Fibroblast of skin of left biceps (primary cell): ENCODE data around the gene ANXA6.
"Not testable (repeated sequence)": the region's sequence is repeated elsewhere in the genome, so short reads cannot be mapped to it uniquely, and the experiment has no call there.

Source experiments
- DNase-seq, 2 experiments: peaks; one replicate each; pipeline ENCODE4 v3.0.0-alpha.2; 2013; ENCODE audit warnings: low read depth in 2 of 2

Gene ANXA6

GRCh38 chr5:151181818-151182523, 24.4 kb upstream of the ANXA6 start:
- no peak for DNase-seq

GRCh38 chr5:151180291-151180690, 22.7 kb upstream of the ANXA6 start:
- DNase-seq, result no peak

GRCh38 chr5:151179489-151179840, 21.9 kb upstream of the ANXA6 start:
- DNase-seq, result no peak

- DNase-seq, result no peak
Measured at GRCh38 chr5:151178777-151179488, 21.4 kb upstream of the ANXA6 start.

GRCh38 chr5:151178372-151178771, 20.8 kb upstream of the ANXA6 start:
- no peak for DNase-seq

GRCh38 chr5:151176268-151176667, 18.7 kb upstream of the ANXA6 start:
- not testable (repeated sequence) for DNase-seq

- DNase-seq, result no peak
Measured at GRCh38 chr5:151174612-151175101, 17.1 kb upstream of the ANXA6 start.

- no peak for DNase-seq
Measured at GRCh38 chr5:151173711-151174611, 16.4 kb upstream of the ANXA6 start.

GRCh38 chr5:151171529-151171928, 13.9 kb upstream of the ANXA6 start:
- DNase-seq, result no peak

- no peak for DNase-seq
Measured at GRCh38 chr5:151168602-151169344, 11.2 kb upstream of the ANXA6 start.

- DNase-seq, result no peak
Measured at GRCh38 chr5:151167022-151167421, 9.4 kb upstream of the ANXA6 start.

GRCh38 chr5:151164687-151165392, 7.3 kb upstream of the ANXA6 start:
- DNase-seq, result peak in 1 of 2 experiments; percentile 28

- DNase-seq, result no peak
Measured at GRCh38 chr5:151162776-151163175, 5.2 kb upstream of the ANXA6 start.

- DNase-seq, result no peak
Measured at GRCh38 chr5:151159649-151160373, 2.2 kb upstream of the ANXA6 start.

GRCh38 chr5:151158287-151158661, 695 bp upstream of the ANXA6 start:
- no peak for DNase-seq

- peak in 1 of 2 experiments; percentile 27 for DNase-seq
Measured at GRCh38 chr5:151156507-151157420, 815 bp downstream of the ANXA6 start.

GRCh38 chr5:151155775-151156506, 1.6 kb downstream of the ANXA6 start:
- DNase-seq, result no peak
